Lower leg skin (tissue), 3 donors: ENCODE data around the gene AUH.

Experiments
- POLR2A ChIP-seq, 2 donors: fragments of 450-650 bp; IDR thresholded peaks; one replicate each; pipeline ENCODE4 v1.6.1; 2016 to 2017; ENCODE audit warnings: antibody characterized with exemption in 2 of 2, mild to moderate bottlenecking in 1 of 2, moderate library complexity in 1 of 2
- TF ChIP-seq, protein P1 (sequence below), 3 donors: fragments of 450-650 bp; IDR thresholded peaks; one replicate each; pipeline ENCODE4 v1.5.1; 2016; ENCODE audit warnings: antibody characterized with exemption in 3 of 3, mild to moderate bottlenecking in 3 of 3, moderate library complexity in 2 of 3

DNA sequence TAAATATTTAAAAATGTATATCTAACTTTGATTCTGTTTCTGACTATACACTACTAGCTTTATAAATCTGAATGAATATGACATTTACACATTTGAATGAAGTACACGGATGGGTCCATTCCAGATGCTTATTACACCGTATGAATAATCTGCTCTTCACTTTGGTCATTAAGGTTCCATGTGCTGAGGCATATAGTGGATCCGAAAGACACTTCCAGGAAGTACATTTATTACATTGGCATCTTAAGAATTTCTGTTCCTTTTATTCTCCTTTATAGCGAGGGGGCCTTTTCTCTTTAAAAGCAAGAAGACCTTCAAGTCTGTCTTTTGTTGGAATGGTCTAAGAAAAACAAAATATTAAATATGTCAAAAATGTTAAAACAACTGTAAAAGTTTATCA, 147.6 kb downstream of the AUH start:
- TF ChIP-seq POLR2A (IDR thresholded peaks at IDR 0.05): no peak
- TF ChIP-seq, protein P1, sequence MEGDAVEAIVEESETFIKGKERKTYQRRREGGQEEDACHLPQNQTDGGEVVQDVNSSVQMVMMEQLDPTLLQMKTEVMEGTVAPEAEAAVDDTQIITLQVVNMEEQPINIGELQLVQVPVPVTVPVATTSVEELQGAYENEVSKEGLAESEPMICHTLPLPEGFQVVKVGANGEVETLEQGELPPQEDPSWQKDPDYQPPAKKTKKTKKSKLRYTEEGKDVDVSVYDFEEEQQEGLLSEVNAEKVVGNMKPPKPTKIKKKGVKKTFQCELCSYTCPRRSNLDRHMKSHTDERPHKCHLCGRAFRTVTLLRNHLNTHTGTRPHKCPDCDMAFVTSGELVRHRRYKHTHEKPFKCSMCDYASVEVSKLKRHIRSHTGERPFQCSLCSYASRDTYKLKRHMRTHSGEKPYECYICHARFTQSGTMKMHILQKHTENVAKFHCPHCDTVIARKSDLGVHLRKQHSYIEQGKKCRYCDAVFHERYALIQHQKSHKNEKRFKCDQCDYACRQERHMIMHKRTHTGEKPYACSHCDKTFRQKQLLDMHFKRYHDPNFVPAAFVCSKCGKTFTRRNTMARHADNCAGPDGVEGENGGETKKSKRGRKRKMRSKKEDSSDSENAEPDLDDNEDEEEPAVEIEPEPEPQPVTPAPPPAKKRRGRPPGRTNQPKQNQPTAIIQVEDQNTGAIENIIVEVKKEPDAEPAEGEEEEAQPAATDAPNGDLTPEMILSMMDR (IDR thresholded peaks at IDR 0.05): no peak
